Activated T-cell treated with anti-CD3 and anti-CD28 coated beads for 1 hour (primary cell): ENCODE measurements around the gene TENM3.

Source experiments
- DNase-seq: peaks from one replicate; pipeline ENCODE4 v3.0.0-alpha.2; 2020; ENCODE audit warnings: low read depth

TENM3 gene

GRCh38 chr4:182288534-182288933 lies 45.3 kb downstream of the TENM3 start:
- no peak for DNase-seq

GRCh38 chr4:182289809-182290208 lies 46.6 kb downstream of the TENM3 start:
- DNase-seq = no peak

DNA sequence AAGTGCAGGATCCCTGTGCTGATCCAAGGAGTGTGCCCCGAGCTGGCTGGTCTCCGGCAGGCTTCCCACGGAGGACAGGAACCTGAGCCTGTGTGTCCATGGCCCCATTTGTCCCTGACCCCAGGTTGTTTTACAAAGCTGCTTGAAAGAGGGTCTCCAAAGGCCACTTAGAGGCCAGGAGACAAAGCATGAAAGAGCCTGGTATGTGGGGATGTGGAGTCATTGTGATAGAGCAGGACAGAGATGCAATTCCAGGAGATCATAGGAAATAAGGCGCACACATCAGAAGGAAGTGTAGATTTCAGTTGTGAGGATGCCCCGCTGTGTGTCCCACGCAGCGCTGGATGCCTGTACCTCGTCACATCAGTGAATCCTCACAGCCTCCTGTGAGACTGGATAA lies 48.0 kb downstream of the TENM3 start:
- DNase-seq = no peak

GRCh38 chr4:182291597-182292270 lies 48.5 kb downstream of the TENM3 start:
- DNase-seq = no peak

- DNase-seq = no peak
Measured at GRCh38 chr4:182292612-182293011, 49.4 kb downstream of the TENM3 start.

- DNase-seq = no peak
Measured at GRCh38 chr4:182293691-182294255, 50.6 kb downstream of the TENM3 start.

GRCh38 chr4:182294451-182294850 lies 51.2 kb downstream of the TENM3 start:
- DNase-seq = no peak

DNA sequence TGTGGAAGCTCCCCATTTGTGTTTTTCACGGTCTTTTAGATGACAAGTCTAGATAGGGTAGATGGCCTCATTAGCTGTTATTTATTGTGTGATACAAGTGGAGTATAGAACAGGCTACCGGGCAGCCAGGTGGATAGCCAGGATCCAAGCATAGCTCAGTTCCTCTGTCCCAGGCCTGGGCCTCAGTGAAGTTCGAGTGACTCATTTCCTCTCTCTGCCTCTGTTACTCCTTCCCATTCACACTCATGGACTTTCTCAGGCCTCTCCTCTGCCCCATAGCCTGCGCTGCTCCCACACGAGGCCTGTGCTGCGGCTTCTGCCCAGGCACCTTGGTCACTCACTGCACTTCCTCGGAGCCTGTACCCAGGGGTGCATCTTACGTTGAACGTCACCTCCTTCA lies 54.5 kb downstream of the TENM3 start:
- no peak for DNase-seq

- no peak for DNase-seq
Measured at GRCh38 chr4:182301736-182302135, 58.5 kb downstream of the TENM3 start.

GRCh38 chr4:182303847-182304246 lies 60.6 kb downstream of the TENM3 start:
- DNase-seq = no peak

- DNase-seq = no peak
Measured at GRCh38 chr4:182306792-182307507, 63.7 kb downstream of the TENM3 start.

GRCh38 chr4:182307746-182308145 lies 64.5 kb downstream of the TENM3 start:
- DNase-seq = no peak

GRCh38 chr4:182309877-182310276 lies 66.7 kb downstream of the TENM3 start:
- no peak for DNase-seq

DNA sequence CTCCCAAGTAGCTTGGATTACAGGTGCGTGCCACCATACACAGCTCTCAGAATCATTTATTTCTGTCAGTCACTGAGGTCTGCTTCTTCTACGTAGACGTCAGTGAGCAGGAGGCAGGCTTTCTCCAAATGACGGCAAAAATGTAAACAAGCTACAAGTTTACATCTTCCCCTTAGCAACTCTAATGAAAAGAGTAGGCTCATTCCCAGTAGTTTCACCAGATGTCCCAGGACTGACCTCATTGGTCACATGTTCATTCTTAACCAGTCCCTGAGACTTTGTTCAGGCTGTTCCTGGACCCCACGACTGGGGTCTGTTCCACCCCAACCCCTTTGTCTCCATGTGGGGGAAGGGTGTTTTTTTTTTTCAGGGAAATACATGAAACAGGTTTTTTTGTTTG lies 67.1 kb downstream of the TENM3 start:
- DNase-seq = no peak

DNA sequence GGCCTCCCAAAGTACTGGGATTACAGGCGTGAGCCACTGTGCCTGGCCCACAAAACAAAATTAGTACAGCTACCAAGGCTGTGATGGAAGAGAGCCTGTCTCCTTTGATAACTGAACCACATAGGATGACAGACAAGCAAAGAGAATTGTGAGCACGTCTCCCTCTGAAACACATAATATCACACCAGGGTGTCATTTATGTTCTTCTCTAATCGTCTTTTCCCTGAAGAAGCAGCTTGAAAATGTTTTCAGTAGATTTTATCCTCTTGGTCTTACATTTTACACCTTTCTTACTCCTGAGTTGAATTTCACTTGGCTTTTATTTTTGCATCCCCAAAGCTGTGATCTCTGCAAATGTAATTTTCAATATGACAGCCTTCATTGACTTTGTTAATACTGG lies 67.8 kb downstream of the TENM3 start:
- no peak for DNase-seq

GRCh38 chr4:182314537-182314936 lies 71.3 kb downstream of the TENM3 start:
- DNase-seq = no peak

- DNase-seq = no peak
Measured at GRCh38 chr4:182318256-182318655, 75.1 kb downstream of the TENM3 start.

- DNase-seq = no peak
Measured at GRCh38 chr4:182320092-182320491, 76.9 kb downstream of the TENM3 start.

DNA sequence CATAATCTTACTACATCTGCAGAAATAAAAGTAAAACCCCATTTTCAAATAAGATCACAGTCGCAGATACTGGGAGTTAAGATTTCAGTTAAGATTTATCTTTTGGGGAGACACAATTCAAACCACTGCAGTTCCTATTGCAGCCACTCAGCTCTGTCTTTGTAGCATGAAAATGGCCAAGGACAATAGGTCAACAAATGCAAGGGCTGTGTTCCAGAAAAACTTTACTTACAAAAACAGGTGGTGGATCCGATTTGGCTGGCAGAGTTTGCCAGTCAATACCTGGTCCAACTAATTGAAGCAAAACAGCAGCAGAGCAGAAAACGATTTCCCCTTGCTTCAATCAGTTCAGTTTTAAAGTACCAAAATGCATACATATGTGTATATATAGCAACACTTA lies 77.4 kb downstream of the TENM3 start:
- DNase-seq = no peak

- no peak for DNase-seq
Measured at GRCh38 chr4:182324282-182324681, 81.1 kb downstream of the TENM3 start.

- DNase-seq = no peak
Measured at GRCh38 chr4:182325397-182325796, 82.2 kb downstream of the TENM3 start.

DNA sequence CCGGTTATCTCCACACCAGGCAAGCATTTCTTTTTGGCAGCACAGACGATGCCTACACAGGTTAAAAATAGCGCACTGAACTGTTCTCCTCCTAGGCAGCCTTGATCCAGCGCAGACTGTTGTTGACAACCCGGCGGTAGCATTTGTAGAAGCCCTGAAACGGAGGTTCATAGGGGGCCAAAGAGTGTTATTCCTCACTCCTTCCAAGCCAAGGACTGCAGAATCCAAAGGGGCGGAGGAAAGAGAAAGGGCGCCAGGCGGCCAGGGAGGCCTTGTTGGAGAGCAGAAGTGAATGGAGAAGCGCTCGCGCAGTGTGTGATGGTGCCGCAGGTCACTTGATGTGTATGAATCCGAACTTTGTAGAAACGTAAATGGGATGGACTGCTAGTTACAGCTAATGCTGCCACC lies 82.7 kb downstream of the TENM3 start:
- no peak for DNase-seq

- no peak for DNase-seq
Measured at GRCh38 chr4:182328505-182328904, 85.3 kb downstream of the TENM3 start.

DNA sequence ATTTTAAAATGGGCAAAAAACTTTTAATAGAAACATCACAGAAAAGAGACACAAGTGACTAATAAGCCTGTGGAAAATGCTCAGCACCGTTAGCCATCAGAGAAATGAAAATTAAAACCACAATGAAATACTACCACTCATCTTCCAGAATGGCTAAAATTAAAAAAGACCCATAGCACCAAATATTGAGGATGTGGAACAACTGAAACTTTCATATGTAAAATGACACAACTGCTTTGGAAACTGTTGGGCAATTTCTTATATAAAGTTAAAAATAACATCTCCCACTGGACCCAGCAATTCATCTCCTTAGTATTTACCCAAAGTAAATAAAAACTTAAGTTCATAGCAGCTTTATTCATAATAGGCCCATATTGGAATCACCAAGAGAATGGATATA lies 94.2 kb downstream of the TENM3 start:
- no peak for DNase-seq
